GM10847 (cell line): ENCODE data around the gene PLD3.

Experiments
- POLR2A ChIP-seq: IDR thresholded peaks from 2 replicates; pipeline ENCODE4 v1.6.1; 2011; ENCODE audit not compliant: insufficient read length; ENCODE audit errors: extremely low read depth

The PLD3 gene

DNA sequence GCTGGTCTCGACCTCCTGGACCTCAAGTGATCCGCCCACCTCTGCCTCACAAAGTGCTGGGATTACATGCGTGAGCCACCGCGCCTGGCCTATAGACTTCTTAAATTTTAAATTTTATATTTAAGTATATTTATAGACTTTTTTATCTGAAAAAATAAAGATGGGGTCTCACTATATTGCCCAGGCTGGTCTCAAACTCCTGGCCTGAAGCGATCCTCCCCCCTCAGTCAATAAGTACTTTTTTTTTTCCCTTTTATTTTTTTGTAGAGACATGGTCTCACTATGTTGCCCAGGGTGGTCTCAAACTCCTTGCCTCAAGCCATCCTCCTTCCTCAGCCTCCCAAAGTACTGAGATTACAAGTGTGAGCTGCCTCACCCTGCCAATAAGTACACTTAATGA, 75.4 kb downstream of the PLD3 start:
- TF ChIP-seq POLR2A, result no peak

DNA sequence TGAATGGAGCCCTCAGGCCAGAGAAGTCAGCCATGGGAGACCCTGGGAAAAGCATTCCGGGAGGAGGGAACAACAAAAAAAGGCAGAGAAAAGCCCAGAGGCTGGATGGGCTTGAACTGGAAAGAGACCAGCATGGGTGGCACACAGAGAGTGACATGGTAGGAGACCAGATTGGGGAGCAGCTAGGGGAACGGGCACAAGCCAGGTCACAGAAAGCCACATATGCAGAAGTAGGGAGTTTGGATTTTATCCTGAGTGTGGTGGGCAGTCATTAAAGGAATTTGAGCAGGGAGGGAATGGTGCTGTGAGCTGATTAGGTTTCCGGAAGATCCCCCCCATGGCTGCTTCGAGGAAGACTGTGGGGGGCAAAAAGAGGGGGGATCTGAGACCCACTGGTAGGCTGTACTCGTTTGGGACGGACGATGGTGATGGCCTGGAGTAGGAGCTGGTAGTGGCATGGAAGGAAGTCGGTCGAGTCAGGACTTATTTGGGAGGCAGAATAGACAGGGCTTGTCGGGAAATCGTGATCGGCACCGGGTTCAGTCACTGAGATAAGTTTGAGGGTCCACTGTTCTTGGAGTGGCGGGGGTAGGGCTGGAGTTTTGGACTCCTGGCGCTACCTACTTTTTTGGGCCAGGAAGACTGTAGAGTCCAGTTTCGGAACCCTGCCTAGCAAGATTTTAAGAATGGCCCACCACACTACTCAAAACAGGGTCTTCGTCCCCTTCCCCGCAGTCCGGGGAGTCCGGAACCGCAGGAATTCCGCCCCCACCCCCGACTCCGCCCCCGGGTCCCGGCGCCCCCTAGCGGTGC, 76.3 kb downstream of the PLD3 start:
- TF ChIP-seq POLR2A, result no peak

DNA sequence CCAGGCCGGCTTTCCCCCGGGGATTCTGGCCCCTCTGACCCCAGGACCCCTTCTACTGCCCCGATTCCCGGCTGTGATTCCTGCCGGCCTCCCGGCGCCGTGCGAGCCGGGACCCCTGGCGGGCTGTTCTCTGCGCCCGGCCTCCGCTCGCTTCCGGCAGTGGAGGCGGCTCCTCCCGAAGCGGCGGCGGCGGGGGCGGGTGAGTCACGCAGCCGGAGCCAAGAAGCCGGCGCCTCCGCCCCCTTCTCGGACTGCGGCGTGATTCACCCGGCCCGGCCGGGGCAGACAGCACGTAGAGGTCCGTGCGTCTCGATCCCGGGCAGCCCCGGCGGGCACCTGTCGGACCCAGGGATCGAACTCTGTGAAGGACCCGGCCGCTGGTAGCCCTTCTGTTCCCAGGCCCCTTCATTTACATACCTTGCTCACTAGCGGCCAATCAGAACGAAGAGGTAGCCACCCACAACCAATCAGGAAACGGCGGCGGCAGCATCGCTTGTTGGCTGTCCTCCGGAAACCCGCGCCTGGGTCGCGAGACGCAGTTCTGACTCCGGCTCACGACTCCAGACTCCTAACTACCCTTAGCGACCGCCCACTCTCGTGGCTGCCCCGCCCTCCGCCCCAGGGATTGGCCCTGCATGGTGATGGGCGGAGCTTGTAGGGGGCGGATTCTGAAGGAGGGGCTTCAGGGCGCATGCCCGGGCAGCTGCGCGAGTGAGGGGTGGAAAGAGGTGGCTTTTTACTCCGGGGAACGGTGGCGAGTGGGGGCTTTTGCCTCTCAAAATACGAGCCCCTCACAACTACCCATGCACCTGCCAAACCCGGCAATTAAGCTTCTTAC, 77.2 kb downstream of the PLD3 start, which contains the start of gene SERTAD1:
SERTAD1 (minus strand) TSS at position 543 of the 838 bp plus-strand sequence. CDS start 2,446 bp downstream, outside the sequence.
- peak; percentile 99 for TF ChIP-seq POLR2A
